ENCODE data around the gene SNRNP40. TPM values are rescaled to one million over a fixed set of nuclear protein-coding genes. Genes with fewer than 3 reads are reported as not detected.

The SNRNP40 gene
- total and polyA plus RNA-seq, 10 of the 15 experiments (the other 5 are each of a cell fraction or from before 2014, with no cell fraction given): 34.9 to 212 (median 115) TPM

GRCh38 chr1:31231802-31232201 is 64.8 kb downstream of the SNRNP40 start:
- Histone ChIP-seq H3K4me1 (ENCODE audit: control insufficient read depth, insufficient read depth, low read length) (no peaks in the 10 kb centered on the region), H3K4me2 (ENCODE audit: control insufficient read depth, insufficient read depth) (no peak overlapping the region), H3K9ac (ENCODE audit: control insufficient read depth, insufficient read depth, low read length) (no peak overlapping the region), H3K27me3 (replicated peaks in 1 of 2; ENCODE audit: control insufficient read depth in 2 of 2, insufficient read depth in 2 of 2, low read length in 1 of 2) (no peaks in the 10 kb centered on the region), H3K9me3 (replicated peaks; ENCODE audit: control insufficient read depth, insufficient read depth, low read length) (no peaks in the 10 kb centered on the region), H2AFZ (ENCODE audit: control insufficient read depth, low read depth, low read length) (no peak overlapping the region), H3K36me3 (ENCODE audit: control insufficient read depth in 2 of 2, insufficient read depth in 2 of 2, low read length in 1 of 2) (no peaks in the 10 kb centered on the region), H3K79me2 (ENCODE audit: control insufficient read depth, insufficient read depth, low read length) (no peaks in the 10 kb centered on the region), H3K27ac (ENCODE audit: control insufficient read depth, insufficient read depth) (no peak overlapping the region), H3K4me3 (no peak overlapping the region), H4K20me1 (ENCODE audit: control insufficient read depth, insufficient read depth) (no peaks in the 10 kb centered on the region)
- in situ Hi-C loops (cut with MboI): no loop called here
- FAIRE-seq: no peak
- WGBS (ENCODE audit: insufficient coverage, insufficient replicate concordance, low lambda C conversion rate, missing lambda C conversion rate): 73% methylated on average over 5 of the region's 5 CpGs
- no TSS peak for BruUV-seq (replicated peaks)
- ChIA-PET POLR2A (interaction anchor here (0.6 kb wide), 3 partner anchors 46 to 773 kb away, joined by 3 to 7 read pairs (median 3); no protein-coding TSS in a partner anchor), RAD21 (ENCODE audit: unreplicated experiment) (interaction anchor here (0.6 kb wide), 2 partner anchors 50 to 514 kb away, joined by 3 read pairs; no protein-coding TSS in a partner anchor), SMC1A (ENCODE audit: uncharacterized antibody, unreplicated experiment) (no interaction called here), CTCF (interaction anchor here (0.8 kb wide), 1 partner anchor 46 kb away, joined by 4 read pairs; no protein-coding TSS in a partner anchor)
- intact Hi-C loops (cut with micrococcal nuclease; ENCODE audit: unreplicated experiment): no loop called here
- DNase-seq (ENCODE audit: low read depth, low spot score): no peak
- ATAC-seq: no peak
- no peak for TF ChIP-seq ZNF274 (IDR thresholded peaks at IDR 0.05; ENCODE audit: insufficient read depth, insufficient read length)
- no peak for TF ChIP-seq CEBPZ (IDR thresholded peaks at IDR 0.05; ENCODE audit: low read depth, low read length)
- TF ChIP-seq STAT1 (conservative IDR thresholded peaks at IDR 0.05): no peak
- TF ChIP-seq SKIL (IDR thresholded peaks at IDR 0.05; ENCODE audit: low read depth, poor library complexity, severe bottlenecking): no peak
- TF ChIP-seq TCF7 (IDR thresholded peaks at IDR 0.05; ENCODE audit: borderline replicate concordance): no peak
- TF ChIP-seq ZNF24 (IDR thresholded peaks at IDR 0.05): no peak
- TF ChIP-seq IRF5 (IDR thresholded peaks at IDR 0.05; ENCODE audit: borderline replicate concordance): no peak
- no peak for TF ChIP-seq ZNF207 (IDR thresholded peaks at IDR 0.05; ENCODE audit: borderline replicate concordance)
- TF ChIP-seq ATF7 (IDR thresholded peaks at IDR 0.05; ENCODE audit: low read depth): no peak
- no peak for TF ChIP-seq ZBTB33 (IDR thresholded peaks at IDR 0.05)
- no peak for TF ChIP-seq NR2C2 (IDR thresholded peaks at IDR 0.05; ENCODE audit: borderline replicate concordance, control insufficient read depth, insufficient read length, low read depth)
- TF ChIP-seq RCOR1 (conservative IDR thresholded peaks at IDR 0.05; ENCODE audit: low read depth, low read length): no peak

Measured in GM12878 (cell line).